GM12872 (cell line): ENCODE measurements around the gene SLC22A14.

Source experiments
- CTCF ChIP-seq: IDR thresholded peaks from 3 replicates; pipeline ENCODE4 v1.5.1; 2011; ENCODE audit warnings: low read depth, mild to moderate bottlenecking, low read length, moderate library complexity; ENCODE audit not compliant: insufficient read depth

SLC22A14 gene

GRCh38 chr3:38312356-38312755, 30.3 kb downstream of the SLC22A14 start:
- TF ChIP-seq CTCF, result no peak

GRCh38 chr3:38313263-38313662, 31.2 kb downstream of the SLC22A14 start:
- TF ChIP-seq CTCF, result no peak

- TF ChIP-seq CTCF, result no peak
Observed at GRCh38 chr3:38313695-38314094, 31.6 kb downstream of the SLC22A14 start.

GRCh38 chr3:38314112-38314763, 32.1 kb downstream of the SLC22A14 start:
- no peak for TF ChIP-seq CTCF

GRCh38 chr3:38314764-38315487, 32.8 kb downstream of the SLC22A14 start:
- TF ChIP-seq CTCF, result no peak

- TF ChIP-seq CTCF, result no peak
Observed at GRCh38 chr3:38315488-38316230, 33.6 kb downstream of the SLC22A14 start.
